ENCODE measurements around the gene AGAP3. TPM values are rescaled to one million over a fixed set of nuclear protein-coding genes. Genes with fewer than 3 reads are reported as not detected.

The AGAP3 gene
- polyA plus RNA-seq, 1 experiment: 52.1 TPM

DNA sequence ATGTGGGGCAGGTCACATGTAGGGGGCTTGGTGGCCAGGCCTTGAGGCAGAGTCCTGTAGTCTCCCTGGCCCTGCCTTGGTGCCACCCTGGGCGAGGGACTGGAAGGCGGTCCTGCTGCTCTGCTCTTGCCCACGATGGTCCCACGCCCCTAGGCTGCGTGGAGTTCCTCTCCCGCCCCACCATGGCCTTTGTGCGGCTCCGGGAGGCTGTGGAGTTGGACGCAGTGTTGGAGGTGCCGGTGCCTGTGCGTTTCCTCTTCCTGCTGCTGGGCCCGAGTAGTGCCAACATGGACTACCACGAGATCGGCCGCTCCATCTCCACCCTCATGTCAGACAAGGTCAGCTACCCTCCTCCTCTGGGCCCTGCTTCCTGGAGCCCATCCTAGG, 15.7 kb upstream of the AGAP3 start:
- no peaks in the 10 kb centered on the region for H3K27me3 ChIP-seq (ENCODE audit: control insufficient read depth, insufficient read depth, low read length)
- no peak for DNase-seq (ENCODE audit: low read depth)
- TF ChIP-seq, protein P1, sequence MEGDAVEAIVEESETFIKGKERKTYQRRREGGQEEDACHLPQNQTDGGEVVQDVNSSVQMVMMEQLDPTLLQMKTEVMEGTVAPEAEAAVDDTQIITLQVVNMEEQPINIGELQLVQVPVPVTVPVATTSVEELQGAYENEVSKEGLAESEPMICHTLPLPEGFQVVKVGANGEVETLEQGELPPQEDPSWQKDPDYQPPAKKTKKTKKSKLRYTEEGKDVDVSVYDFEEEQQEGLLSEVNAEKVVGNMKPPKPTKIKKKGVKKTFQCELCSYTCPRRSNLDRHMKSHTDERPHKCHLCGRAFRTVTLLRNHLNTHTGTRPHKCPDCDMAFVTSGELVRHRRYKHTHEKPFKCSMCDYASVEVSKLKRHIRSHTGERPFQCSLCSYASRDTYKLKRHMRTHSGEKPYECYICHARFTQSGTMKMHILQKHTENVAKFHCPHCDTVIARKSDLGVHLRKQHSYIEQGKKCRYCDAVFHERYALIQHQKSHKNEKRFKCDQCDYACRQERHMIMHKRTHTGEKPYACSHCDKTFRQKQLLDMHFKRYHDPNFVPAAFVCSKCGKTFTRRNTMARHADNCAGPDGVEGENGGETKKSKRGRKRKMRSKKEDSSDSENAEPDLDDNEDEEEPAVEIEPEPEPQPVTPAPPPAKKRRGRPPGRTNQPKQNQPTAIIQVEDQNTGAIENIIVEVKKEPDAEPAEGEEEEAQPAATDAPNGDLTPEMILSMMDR (IDR thresholded peaks at IDR 0.05; ENCODE audit: insufficient read depth, low read depth, low read length): no peak
- peaks cover 60% of the 10 kb centered on the region for H3K36me3 ChIP-seq (ENCODE audit: control insufficient read depth, insufficient read depth, low read length)
- H3K4me3 ChIP-seq (ENCODE audit: low read depth, low read length): no peak overlapping the region
- POLR2A ChIA-PET: no interaction called here
- CTCF ChIA-PET: no interaction called here

DNA sequence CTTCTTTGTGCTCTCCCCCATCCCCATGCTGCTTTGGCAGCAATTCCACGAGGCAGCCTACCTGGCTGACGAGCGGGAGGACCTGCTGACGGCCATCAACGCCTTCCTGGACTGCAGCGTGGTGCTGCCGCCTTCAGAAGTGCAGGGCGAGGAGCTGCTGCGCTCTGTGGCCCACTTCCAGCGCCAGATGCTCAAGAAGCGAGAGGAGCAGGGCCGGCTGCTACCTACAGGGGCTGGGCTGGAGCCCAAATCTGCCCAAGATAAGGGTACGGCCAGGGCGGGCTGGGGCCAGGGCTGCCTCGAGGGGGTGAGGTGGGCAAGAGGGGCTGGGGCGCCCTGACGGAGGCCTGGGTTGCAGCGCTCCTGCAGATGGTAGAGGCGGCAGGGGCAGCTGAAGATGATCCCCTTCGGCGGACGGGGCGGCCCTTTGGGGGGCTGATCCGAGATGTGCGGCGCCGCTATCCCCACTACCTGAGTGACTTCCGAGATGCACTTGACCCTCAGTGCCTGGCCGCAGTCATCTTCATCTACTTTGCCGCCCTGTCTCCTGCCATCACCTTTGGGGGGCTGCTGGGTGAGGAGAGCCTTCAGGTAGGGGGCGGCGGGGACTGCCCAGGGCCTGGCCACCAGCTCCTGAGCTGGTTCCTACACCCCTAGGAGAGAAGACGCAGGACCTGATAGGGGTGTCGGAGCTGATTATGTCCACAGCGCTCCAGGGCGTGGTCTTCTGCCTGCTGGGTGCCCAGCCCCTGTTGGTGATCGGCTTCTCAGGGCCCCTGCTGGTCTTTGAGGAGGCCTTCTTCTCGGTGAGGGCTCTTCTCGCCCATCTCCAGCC, 15.0 kb upstream of the AGAP3 start:
- ChIA-PET POLR2A (no interaction called here), CTCF (interaction anchor here (0.9 kb wide), 1 partner anchor 12 kb away, joined by 3 read pairs; the partner anchor contains the start of gene SLC4A2)
- Histone ChIP-seq H3K27me3 (ENCODE audit: control insufficient read depth, insufficient read depth, low read length) (no peaks in the 10 kb centered on the region), H3K36me3 (ENCODE audit: control insufficient read depth, insufficient read depth, low read length) (peaks cover 60% of the 10 kb centered on the region), H3K4me3 (ENCODE audit: low read depth, low read length) (no peak overlapping the region)
- TF ChIP-seq, protein P1 (IDR thresholded peaks at IDR 0.05; ENCODE audit: insufficient read depth, low read depth, low read length): no peak
- DNase-seq (ENCODE audit: low read depth): no peak

DNA sequence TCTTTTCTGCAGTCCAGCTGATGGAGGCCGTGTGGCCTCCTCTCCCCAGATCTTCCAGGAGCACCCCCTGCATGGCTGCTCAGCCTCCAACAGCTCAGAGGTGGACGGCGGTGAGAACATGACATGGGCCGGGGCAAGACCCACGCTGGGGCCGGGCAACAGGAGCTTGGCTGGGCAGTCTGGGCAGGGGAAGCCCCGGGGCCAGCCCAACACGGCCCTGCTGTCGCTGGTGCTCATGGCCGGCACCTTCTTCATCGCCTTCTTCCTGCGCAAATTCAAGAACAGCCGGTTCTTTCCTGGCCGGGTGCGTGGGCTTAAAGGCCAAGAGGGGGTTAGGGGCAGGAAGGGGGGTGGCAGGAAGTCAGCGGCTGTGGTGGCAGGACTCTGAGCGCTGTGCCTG, 12.3 kb upstream of the AGAP3 start:
- Histone ChIP-seq H3K36me3 (ENCODE audit: control insufficient read depth, insufficient read depth, low read length) (peaks cover 54% of the 10 kb centered on the region), H3K4me3 (ENCODE audit: low read depth, low read length) (no peak overlapping the region), H3K27me3 (ENCODE audit: control insufficient read depth, insufficient read depth, low read length) (no peaks in the 10 kb centered on the region)
- TF ChIP-seq, protein P1 (IDR thresholded peaks at IDR 0.05; ENCODE audit: insufficient read depth, low read depth, low read length): no peak
- ChIA-PET CTCF (no interaction called here), POLR2A (no interaction called here)
- DNase-seq (ENCODE audit: low read depth): no peak

DNA sequence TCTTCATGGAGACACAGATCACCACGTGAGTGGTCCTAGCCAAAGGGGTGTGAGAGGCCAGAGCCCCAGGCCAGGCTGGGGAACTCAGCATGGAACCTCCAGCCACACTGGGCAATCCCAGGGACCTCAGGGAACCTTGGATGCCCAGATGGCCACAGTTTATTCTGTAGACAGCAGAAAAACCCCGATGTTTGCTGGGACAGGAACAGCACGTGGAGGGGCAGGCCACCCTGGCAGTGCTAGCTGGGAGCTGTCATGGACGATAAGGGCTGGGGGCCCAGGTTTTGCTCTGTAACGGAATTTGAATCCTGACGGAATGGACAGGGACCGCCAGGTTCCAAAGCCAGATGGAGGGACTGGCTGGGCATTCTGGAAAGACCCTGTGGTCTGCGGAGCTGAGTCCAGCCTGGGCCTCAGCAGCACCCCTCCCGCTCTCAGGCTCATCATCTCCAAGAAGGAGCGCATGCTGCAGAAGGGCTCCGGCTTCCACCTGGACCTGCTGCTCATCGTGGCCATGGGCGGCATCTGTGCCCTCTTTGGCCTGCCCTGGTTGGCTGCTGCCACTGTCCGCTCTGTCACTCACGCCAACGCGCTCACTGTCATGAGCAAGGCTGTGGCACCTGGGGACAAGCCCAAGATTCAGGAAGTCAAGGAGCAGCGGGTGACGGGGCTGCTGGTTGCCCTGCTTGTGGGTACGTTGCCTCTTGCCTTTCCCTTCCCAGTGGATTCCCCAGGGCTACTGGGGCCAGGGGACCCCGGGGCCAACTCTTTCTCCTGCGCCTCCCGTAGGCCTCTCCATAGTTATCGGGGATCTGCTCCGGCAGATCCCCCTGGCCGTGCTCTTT, 11.2 kb upstream of the AGAP3 start:
- TF ChIP-seq, protein P1 (IDR thresholded peaks at IDR 0.05; ENCODE audit: insufficient read depth, low read depth, low read length): no peak
- ChIA-PET POLR2A (no interaction called here), CTCF (interaction anchor here (1.1 kb wide), 1 partner anchor 57 kb away, joined by 3 read pairs; no protein-coding TSS in a partner anchor)
- no peak for DNase-seq (ENCODE audit: low read depth)
- Histone ChIP-seq H3K4me3 (ENCODE audit: low read depth, low read length) (no peak overlapping the region), H3K36me3 (ENCODE audit: control insufficient read depth, insufficient read depth, low read length) (peaks cover 46% of the 10 kb centered on the region), H3K27me3 (ENCODE audit: control insufficient read depth, insufficient read depth, low read length) (no peaks in the 10 kb centered on the region)

DNA sequence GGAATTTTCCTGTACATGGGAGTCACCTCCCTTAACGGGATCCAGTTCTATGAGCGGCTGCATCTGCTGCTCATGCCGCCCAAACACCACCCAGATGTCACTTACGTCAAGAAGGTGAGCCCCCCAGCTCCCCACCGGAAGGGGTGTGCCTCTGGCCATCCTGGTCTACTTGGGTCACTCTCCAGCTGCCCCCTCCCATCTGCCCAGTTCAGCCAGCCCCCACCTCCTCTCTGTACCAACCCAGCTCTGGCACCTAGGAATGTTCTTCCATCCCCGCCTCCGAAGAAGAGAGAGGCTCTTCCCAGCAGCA, 10.7 kb upstream of the AGAP3 start:
- ChIA-PET POLR2A (interaction anchor here (0.5 kb wide), 1 partner anchor 13 kb away, joined by 4 read pairs; no protein-coding TSS in a partner anchor), CTCF (interaction anchor here (1.1 to 1.9 kb wide), 2 partner anchors 10 to 58 kb away, joined by 3 to 4 read pairs; no protein-coding TSS in a partner anchor)
- peaks cover 40% of the 10 kb centered on the region for H3K36me3 ChIP-seq (ENCODE audit: control insufficient read depth, insufficient read depth, low read length)
- TF ChIP-seq, protein P1 (IDR thresholded peaks at IDR 0.05; ENCODE audit: insufficient read depth, low read depth, low read length): no peak
- no peak overlapping the region for H3K4me3 ChIP-seq (ENCODE audit: low read depth, low read length)
- no peaks in the 10 kb centered on the region for H3K27me3 ChIP-seq (ENCODE audit: control insufficient read depth, insufficient read depth, low read length)
- no peak for DNase-seq (ENCODE audit: low read depth)

Measured in BJ (cell line).